Hepatocyte (in vitro differentiated cells): ENCODE results near the gene SGPP2. TPM values are rescaled to one million over a fixed set of nuclear protein-coding genes. Genes with fewer than 3 reads are reported as not detected.

Experiments
- DNase-seq: peaks from one replicate; pipeline ENCODE4 v3.0.0-alpha.2; 2016; ENCODE audit warnings: low spot score
- H2AFZ ChIP-seq: fragments of 200-600 bp; sonication (generic); 2 replicates; pipeline ENCODE4 v1.6.0; 2016; ENCODE audit warnings: antibody characterized with exemption, mild to moderate bottlenecking
- H3K27ac ChIP-seq: fragments of 200-600 bp; sonication (generic); 2 replicates; pipeline ENCODE4 v1.5.1; 2016; ENCODE audit warnings: mild to moderate bottlenecking
- H3K27me3 ChIP-seq: fragments of 200-600 bp; sonication (generic); 2 replicates; pipeline ENCODE4 v1.6.1; 2016
- H3K36me3 ChIP-seq: fragments of 200-600 bp; sonication (generic); replicated peaks from 2 replicates; pipeline ENCODE4 v1.5.1; 2016; ENCODE audit warnings: low read depth; ENCODE audit not compliant: insufficient read depth
- H3K4me1 ChIP-seq: fragments of 200-600 bp; sonication (generic); 2 replicates; pipeline ENCODE4 v1.5.1; 2016; ENCODE audit warnings: mild to moderate bottlenecking, moderate library complexity; ENCODE audit not compliant: insufficient read depth
- H3K4me2 ChIP-seq: fragments of 200-600 bp; sonication (generic); 2 replicates; pipeline ENCODE4 v1.6.0; 2016
- H3K4me3 ChIP-seq: fragments of 200-600 bp; sonication (generic); 2 replicates; pipeline ENCODE4 v1.5.1; 2016; ENCODE audit warnings: mild to moderate bottlenecking
- H3K79me2 ChIP-seq: fragments of 200-600 bp; sonication (generic); 2 replicates; pipeline ENCODE4 v1.6.0; 2017; ENCODE audit warnings: mild to moderate bottlenecking
- H3K9me2 ChIP-seq: fragments of 200-600 bp; sonication (generic); replicated peaks from 2 replicates; pipeline ENCODE4 v1.6.0; 2017; ENCODE audit warnings: mild to moderate bottlenecking; ENCODE audit not compliant: insufficient read depth
- H3K9me3 ChIP-seq: fragments of 200-600 bp; sonication (generic); 2 replicates; pipeline ENCODE4 v1.5.1; 2016; ENCODE audit warnings: low read depth, mild to moderate bottlenecking
- H4K20me1 ChIP-seq: fragments of 200-600 bp; sonication (generic); 2 replicates; pipeline ENCODE4 v1.6.0; 2016; ENCODE audit warnings: mild to moderate bottlenecking; ENCODE audit not compliant: insufficient read depth, poor library complexity, severe bottlenecking
- CTCF ChIP-seq: fragments of 200-600 bp; sonication (generic); IDR thresholded peaks from 2 replicates; pipeline ENCODE4 v1.5.1; 2016; ENCODE audit warnings: antibody characterized with exemption, mild to moderate bottlenecking; ENCODE audit not compliant: poor library complexity
- EZH2 ChIP-seq: fragments of 200-600 bp; sonication (generic); IDR thresholded peaks from 2 replicates; pipeline ENCODE4 v1.6.1; 2016; ENCODE audit warnings: antibody characterized with exemption, mild to moderate bottlenecking, borderline replicate concordance
- EZH2phosphoT487 ChIP-seq: fragments of 200-600 bp; sonication (generic); IDR thresholded peaks from one replicate; pipeline ENCODE4 v1.6.1; 2018; ENCODE audit warnings: antibody characterized with exemption, mild to moderate bottlenecking, low read depth, moderate library complexity; ENCODE audit not compliant: unreplicated experiment, severe bottlenecking
- WGBS: methylation state at CpG from one replicate; pipeline ENCODE4 v1.1.6; 2016; ENCODE audit warnings: low lambda C conversion rate; ENCODE audit errors: missing lambda C conversion rate; 5-methylcytosine and 5-hydroxymethylcytosine counted together
- polyA plus RNA-seq: library from polyadenylated mRNA; unstranded; fragments of >200 nt; fragmentation: Nextera tagmentation; extraction: Ambion mirVana; gene quantifications from 2 replicates; pipeline ENCODE4 v1.2.1, GENCODE V29; 2016
- total RNA-seq: library from RNA; depleted of rRNA; stranded (reverse); fragments of >200 nt; gene quantifications from 2 replicates; pipeline ENCODE4 v1.2.3, GENCODE V29; 2014

The SGPP2 gene
- total and polyA plus RNA-seq, 2 experiments from 2014 or later: 1.4 to 1.8 TPM

DNA sequence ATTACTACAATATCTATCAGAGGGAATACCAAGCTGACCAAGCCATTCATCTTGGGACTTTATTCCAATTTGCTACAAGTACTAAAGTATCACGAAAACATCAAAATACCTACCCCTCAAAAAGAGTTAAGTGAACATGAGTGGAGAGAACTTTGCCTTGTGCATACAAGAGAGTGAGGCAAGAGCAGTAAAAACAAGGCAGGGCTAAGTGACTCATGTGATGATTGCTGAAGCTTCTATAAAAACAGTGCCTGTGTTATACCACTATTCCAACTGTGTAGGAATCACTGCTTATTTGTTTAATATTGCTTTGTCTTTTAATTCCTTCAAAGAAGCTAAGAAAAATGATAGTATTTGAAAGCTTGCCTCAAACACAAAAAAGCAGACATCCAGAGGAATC is 170.3 kb downstream of the SGPP2 start:
- Histone ChIP-seq H3K4me3 (no peak overlapping the region), H3K9me2 (no peaks in the 10 kb centered on the region), H3K27me3 (no peaks in the 10 kb centered on the region), H3K36me3 (no peaks in the 10 kb centered on the region), H3K27ac (peak overlapping the region; percentile 50), H4K20me1 (no peaks in the 10 kb centered on the region), H3K4me1 (peaks cover 3% of the 10 kb centered on the region), H3K9me3 (no peaks in the 10 kb centered on the region), H3K4me2 (no peak overlapping the region), H2AFZ (no peak overlapping the region), H3K79me2 (no peaks in the 10 kb centered on the region)
- peak; percentile 65 for DNase-seq
- TF ChIP-seq EZH2phosphoT487: no peak
- no peak for TF ChIP-seq EZH2
- no peak for TF ChIP-seq CTCF
- WGBS: 71% methylated on average over 1 of the region's 1 CpG

- WGBS: 94% methylated on average over 2 of the region's 2 CpGs
- H3K27ac ChIP-seq: peak overlapping the region; percentile 50
Measured at GRCh38 chr2:222595581-222595980, 171.2 kb downstream of the SGPP2 start.

GRCh38 chr2:222598611-222599010 is 174.3 kb downstream of the SGPP2 start:
- 82% methylated on average over 4 of the region's 4 CpGs for WGBS

More at GRCh38 chr2:222595581-222595980, 171.2 kb downstream of the SGPP2 start:
- Histone ChIP-seq H3K9me3 (no peaks in the 10 kb centered on the region), H3K4me2 (no peak overlapping the region), H3K4me3 (no peak overlapping the region), H3K9me2 (no peaks in the 10 kb centered on the region), H2AFZ (no peak overlapping the region), H3K79me2 (no peaks in the 10 kb centered on the region), H3K4me1 (peaks cover 3% of the 10 kb centered on the region), H3K36me3 (no peaks in the 10 kb centered on the region), H4K20me1 (no peaks in the 10 kb centered on the region), H3K27me3 (no peaks in the 10 kb centered on the region)
- DNase-seq: no peak
- TF ChIP-seq CTCF (no peak), EZH2 (no peak)

More at GRCh38 chr2:222598611-222599010, 174.3 kb downstream of the SGPP2 start:
- H2AFZ ChIP-seq: no peak overlapping the region
- H4K20me1 ChIP-seq: no peaks in the 10 kb centered on the region
- no peaks in the 10 kb centered on the region for H3K9me3 ChIP-seq
- no peak for TF ChIP-seq EZH2
- no peak for TF ChIP-seq CTCF
- TF ChIP-seq EZH2phosphoT487: no peak
- no peaks in the 10 kb centered on the region for H3K9me2 ChIP-seq
- no peak for DNase-seq
- H3K4me1 ChIP-seq: peaks cover 3% of the 10 kb centered on the region
- no peak overlapping the region for H3K4me2 ChIP-seq
- H3K79me2 ChIP-seq: no peaks in the 10 kb centered on the region
- no peaks in the 10 kb centered on the region for H3K27me3 ChIP-seq
- no peak overlapping the region for H3K4me3 ChIP-seq
- no peak overlapping the region for H3K27ac ChIP-seq
- no peaks in the 10 kb centered on the region for H3K36me3 ChIP-seq
